ACC112 (cell line): Measurements from ENCODE around the gene NCKAP1.
A peak's percentile ranks its signal among the peaks of the same experiment; 100 is the strongest.

Experiments
- H2AFZ ChIP-seq: fragments of 200-600 bp; sonication (generic); one replicate; pipeline ENCODE4 v1.6.0; 2017; ENCODE audit warnings: antibody characterized with exemption, low read length; ENCODE audit not compliant: unreplicated experiment
- H3K27ac ChIP-seq: fragments of 200-600 bp; sonication (generic); 2 replicates; pipeline ENCODE4 v1.5.1; 2014; ENCODE audit warnings: low read depth, mild to moderate bottlenecking, antibody characterized with exemption, low read length, moderate library complexity
- H3K27me3 ChIP-seq: fragments of 200-600 bp; sonication (generic); 2 replicates; pipeline ENCODE4 v1.6.1; 2014; ENCODE audit warnings: mild to moderate bottlenecking, antibody characterized with exemption, low read length, moderate library complexity, mixed read lengths; ENCODE audit not compliant: insufficient read depth
- H3K36me3 ChIP-seq: fragments of 200-600 bp; sonication (generic); 2 replicates; pipeline ENCODE4 v1.6.1; 2016; ENCODE audit warnings: mild to moderate bottlenecking, antibody characterized with exemption, low read length, moderate library complexity, mixed read lengths; ENCODE audit not compliant: insufficient read depth
- H3K4me1 ChIP-seq: fragments of 200-600 bp; sonication (generic); one replicate; pipeline ENCODE4 v1.6.1; 2016; ENCODE audit warnings: low read length, mixed read lengths; ENCODE audit not compliant: insufficient read depth, unreplicated experiment, control insufficient read depth
- H3K4me3 ChIP-seq: fragments of 200-600 bp; sonication (generic); 2 replicates; pipeline ENCODE4 v1.5.1; 2014; ENCODE audit warnings: mild to moderate bottlenecking, low read depth, low read length
- H3K79me2 ChIP-seq: fragments of 200-600 bp; sonication (generic); one replicate; pipeline ENCODE4 v1.6.0; 2016; ENCODE audit warnings: low read length; ENCODE audit not compliant: control insufficient read depth, unreplicated experiment, insufficient read depth

The NCKAP1 gene

DNA sequence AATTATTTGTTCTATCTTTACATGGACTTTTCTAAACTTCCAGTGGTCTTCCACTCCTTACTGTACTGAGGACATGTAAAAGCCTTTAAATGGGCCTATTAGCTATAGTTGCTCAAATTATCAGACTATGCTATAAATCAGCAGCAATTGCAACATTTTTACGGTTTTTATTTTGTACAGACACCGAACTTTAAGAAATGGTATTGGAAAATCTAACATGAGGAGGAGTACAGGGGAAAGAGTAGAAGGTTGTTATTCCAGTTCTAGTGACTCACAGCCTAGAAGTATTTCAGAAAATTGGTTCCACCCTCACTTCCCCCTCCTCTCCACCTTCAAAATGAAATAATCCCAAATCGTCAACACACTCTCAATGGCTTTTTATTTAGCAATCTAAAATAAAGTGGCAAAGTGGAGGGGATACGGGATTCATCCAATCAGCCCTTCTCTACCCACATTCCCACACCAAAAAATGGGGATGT is 1.1 kb downstream of the NCKAP1 start:
- Histone ChIP-seq H3K27ac (peak overlapping the region; percentile 88), H3K36me3 (no peaks in the 10 kb centered on the region), H3K79me2 (peaks cover 60% of the 10 kb centered on the region), H3K4me3 (peak overlapping the region; percentile 94), H2AFZ (peak overlapping the region; percentile 61), H3K27me3 (no peaks in the 10 kb centered on the region), H3K4me1 (peaks cover 40% of the 10 kb centered on the region)

DNA sequence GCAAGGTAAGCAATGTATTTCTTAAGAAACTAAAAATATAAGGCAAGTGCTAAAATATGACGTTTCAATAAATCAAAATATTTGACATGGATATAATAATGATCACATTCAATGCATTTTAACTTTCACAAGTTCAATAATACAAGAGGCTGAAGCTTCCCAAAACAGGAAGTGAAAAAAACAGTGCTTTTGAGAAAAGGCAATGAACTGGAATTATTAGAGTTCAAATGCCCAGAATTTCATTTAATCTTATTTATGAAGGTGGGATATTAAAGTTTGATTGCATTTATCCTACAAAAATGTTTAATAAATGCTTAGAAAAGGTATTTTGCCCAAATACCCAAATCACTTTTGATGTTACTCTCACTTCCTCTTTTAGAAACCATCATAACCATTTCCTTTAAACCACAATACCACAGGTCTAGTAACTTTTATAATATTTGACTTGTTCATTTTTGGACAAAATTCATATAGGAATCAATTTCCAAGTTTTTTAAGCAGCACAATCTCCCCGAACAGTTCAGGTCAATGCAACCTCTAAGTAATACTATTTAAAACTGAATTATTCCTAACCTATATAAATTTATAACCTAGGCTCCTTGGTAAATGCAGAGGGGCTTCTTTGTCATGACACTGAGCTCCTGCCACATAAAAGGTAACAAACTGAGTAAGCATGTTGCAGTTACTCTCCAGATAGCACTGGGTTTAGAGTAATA is 2.1 kb downstream of the NCKAP1 start:
- Histone ChIP-seq H3K4me3 (peak overlapping the region; percentile 94), H3K36me3 (no peaks in the 10 kb centered on the region), H2AFZ (no peak overlapping the region), H3K27ac (peak overlapping the region; percentile 88), H3K27me3 (no peaks in the 10 kb centered on the region), H3K4me1 (peaks cover 47% of the 10 kb centered on the region), H3K79me2 (peaks cover 70% of the 10 kb centered on the region)

DNA sequence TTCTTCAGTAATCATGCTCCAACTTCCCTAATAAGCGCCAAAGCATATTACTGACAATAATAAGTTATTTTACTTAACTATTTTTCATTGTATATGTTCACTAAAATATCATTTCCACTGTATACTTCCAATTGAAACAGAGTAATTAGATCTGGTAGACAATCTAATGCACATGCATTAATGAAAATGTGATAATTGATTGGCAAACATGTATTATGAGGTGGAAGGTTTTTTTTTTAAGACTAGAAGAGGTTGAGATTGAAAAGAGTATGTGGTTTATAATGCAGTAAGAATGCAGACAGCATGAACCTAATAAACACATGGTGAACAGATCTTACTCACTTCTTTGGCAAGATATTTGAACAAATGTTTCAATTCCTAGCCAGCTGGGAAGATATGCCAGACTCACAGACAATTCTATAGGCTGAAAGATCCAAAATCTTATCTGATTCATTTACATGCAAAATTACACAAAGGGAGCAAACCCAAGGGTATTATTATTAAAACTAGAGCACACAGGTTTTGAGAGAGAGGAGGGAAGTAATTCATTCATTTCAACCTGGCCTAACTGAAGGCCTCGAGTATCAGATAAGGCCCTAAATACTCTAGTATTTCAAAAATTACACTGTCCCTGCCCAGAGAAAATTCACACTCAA is 2.8 kb downstream of the NCKAP1 start:
- H3K27ac ChIP-seq = peak overlapping the region; percentile 88
- peaks cover 77% of the 10 kb centered on the region for H3K79me2 ChIP-seq

DNA sequence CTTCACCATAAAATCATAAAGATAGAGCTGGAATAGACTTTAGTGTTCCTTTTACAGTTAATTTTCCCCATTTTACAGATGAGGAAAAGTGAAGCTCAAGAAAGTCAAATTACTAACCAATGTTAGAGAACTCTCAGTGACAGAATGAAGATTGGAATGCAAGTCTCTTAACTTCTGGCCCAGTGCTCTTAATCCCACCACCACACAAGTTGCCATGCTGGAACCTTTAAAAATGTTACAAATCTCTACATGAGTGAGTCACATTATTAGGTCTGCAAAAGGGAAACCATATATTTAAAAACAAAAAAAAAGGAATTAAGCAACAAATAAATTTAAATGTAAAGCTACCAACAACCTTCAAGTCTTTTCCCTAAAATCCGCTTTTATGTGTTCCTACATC is 3.5 kb downstream of the NCKAP1 start:
- no peak overlapping the region for H2AFZ ChIP-seq
- no peaks in the 10 kb centered on the region for H3K27me3 ChIP-seq
- H3K4me1 ChIP-seq = peaks cover 47% of the 10 kb centered on the region
- peak overlapping the region; percentile 94 for H3K4me3 ChIP-seq
- no peaks in the 10 kb centered on the region for H3K36me3 ChIP-seq
- H3K27ac ChIP-seq = peak overlapping the region; percentile 88
- peaks cover 84% of the 10 kb centered on the region for H3K79me2 ChIP-seq

More for the DNA sequence above, 2.8 kb downstream of the NCKAP1 start:
- Histone ChIP-seq H3K4me3 (peak overlapping the region; percentile 94), H3K27me3 (no peaks in the 10 kb centered on the region), H3K4me1 (peaks cover 47% of the 10 kb centered on the region), H2AFZ (no peak overlapping the region), H3K36me3 (no peaks in the 10 kb centered on the region)

DNA sequence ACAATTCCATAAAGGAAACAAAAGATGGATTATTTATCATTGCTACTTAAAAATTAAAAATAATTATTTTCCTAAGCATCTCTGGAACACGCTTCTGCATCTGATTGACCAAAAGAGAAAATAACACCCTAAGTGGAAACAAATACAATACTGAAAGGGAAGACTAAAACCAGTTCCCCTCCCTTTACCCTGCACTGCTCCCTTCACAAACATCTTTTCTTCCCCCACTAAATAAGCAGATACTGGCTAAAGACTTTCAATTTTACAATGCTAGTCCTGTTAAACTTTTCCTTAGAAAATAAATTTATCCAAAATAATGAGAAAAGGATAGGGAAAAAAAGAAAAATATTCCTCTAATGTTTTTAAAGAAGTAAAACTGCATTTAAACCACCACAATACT is 4.3 kb downstream of the NCKAP1 start:
- Histone ChIP-seq H3K36me3 (no peaks in the 10 kb centered on the region), H3K4me3 (peak overlapping the region; percentile 94), H3K27ac (peak overlapping the region; percentile 88), H3K4me1 (peaks cover 53% of the 10 kb centered on the region), H3K79me2 (peaks cover 92% of the 10 kb centered on the region), H3K27me3 (no peaks in the 10 kb centered on the region), H2AFZ (no peak overlapping the region)

DNA sequence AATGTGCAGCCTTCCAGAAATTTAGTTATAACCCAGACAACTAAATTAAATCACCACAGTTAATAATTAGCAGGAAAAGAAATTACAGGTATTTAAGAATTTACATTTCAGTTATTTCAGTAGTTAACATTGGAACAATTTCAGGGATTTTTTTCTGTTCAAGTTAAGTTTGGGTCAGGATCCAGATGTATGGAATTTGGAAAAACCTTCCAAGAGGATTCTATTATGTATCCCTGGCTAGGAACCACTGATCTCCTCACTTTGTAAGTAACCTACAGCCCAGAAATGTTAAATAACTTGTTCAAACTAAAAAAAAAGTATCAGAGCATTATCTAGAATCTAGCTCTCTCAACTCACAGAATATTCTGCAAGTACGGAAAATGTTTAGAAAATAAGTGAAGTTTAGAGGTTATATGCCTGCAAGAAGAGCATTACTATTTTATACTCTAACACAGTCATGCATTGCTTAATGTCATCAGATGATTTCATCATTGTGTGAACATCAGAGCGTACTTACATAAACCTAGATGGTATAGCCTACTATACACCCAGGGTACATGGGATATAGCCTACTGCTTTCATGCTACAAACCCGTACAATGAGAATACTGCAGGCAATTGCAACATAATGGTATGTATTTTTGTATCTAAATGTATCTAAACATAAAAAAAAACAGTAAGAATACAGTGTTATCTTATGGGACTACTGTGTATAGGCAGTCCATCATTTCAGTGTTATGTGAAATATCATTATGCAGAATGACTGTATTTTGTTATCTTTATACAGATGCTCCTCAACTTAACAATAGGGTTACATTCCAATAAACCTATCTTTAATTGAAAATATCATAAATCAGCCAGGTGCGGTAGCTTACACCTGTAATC is 6.1 kb downstream of the NCKAP1 start:
- Histone ChIP-seq H3K27me3 (no peaks in the 10 kb centered on the region), H3K36me3 (no peaks in the 10 kb centered on the region), H3K27ac (no peak overlapping the region), H3K4me1 (peaks cover 53% of the 10 kb centered on the region), H3K4me3 (no peak overlapping the region), H3K79me2 (peaks cover 100% of the 10 kb centered on the region), H2AFZ (no peak overlapping the region)

DNA sequence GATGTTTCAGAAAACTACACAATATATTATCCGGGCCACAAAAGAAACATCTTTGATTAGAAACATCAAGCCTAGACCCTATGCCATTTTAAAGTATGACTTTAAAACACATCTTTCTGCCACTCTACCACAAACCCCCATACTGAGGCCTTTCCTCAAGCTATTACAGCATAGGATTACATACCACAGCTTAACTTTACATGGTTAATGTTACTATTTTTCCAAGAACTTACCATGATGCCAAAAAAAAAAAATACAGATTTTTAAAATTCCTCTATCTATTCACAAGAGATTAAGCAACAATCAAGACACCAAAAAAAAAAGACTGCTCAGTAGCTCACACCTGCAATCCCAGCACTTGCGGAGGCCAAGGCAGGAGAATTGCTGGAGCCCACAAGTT is 9.0 kb downstream of the NCKAP1 start:
- Histone ChIP-seq H3K4me3 (no peak overlapping the region), H3K27me3 (no peaks in the 10 kb centered on the region), H2AFZ (no peak overlapping the region), H3K27ac (no peak overlapping the region), H3K36me3 (no peaks in the 10 kb centered on the region), H3K4me1 (peaks cover 51% of the 10 kb centered on the region), H3K79me2 (peaks cover 99% of the 10 kb centered on the region)

DNA sequence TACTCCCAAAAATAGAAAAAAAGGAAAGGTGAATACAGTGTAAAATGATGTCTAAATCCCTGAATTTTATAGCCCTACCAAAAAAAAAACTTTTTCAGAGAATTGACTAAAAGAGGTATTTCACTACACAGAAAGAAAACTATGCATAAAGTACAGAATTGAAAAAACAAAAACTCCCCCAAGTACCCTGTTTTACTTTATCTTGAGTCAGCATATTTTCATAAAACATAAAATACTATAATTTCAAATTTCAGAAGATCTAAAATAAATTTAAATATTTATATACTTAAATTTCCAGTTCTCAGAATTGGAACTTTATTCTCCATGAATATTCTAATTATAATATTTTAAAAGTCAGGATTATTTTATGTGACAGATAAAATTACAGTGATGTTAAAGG is 10.1 kb downstream of the NCKAP1 start:
- H3K79me2 ChIP-seq = peaks cover 99% of the 10 kb centered on the region
- H2AFZ ChIP-seq = no peak overlapping the region
- H3K4me3 ChIP-seq = no peak overlapping the region
- no peaks in the 10 kb centered on the region for H3K27me3 ChIP-seq
- H3K4me1 ChIP-seq = peaks cover 40% of the 10 kb centered on the region
- peaks cover 6% of the 10 kb centered on the region; the same call in 1 of the 2 replicates for H3K36me3 ChIP-seq
- no peak overlapping the region for H3K27ac ChIP-seq

DNA sequence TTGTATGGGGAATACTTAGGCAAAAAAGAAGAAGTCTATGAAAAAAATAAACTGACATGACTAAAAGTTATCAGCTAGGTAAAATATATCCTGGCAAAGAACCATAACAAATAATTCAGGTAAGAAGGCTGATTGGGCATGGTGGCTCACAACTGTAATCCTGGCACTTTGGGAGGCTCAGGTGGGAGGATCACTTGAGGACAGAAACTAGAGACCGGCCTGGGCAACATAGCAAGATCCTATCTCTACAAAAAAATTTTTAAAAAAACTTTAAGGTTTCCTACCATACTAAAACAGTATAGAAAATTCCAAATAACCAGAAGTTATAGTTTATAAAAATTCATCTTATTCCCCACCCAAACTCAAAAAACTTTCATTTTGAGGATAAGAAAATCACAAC is 10.8 kb downstream of the NCKAP1 start:
- H2AFZ ChIP-seq = no peak overlapping the region
- H3K36me3 ChIP-seq = peaks cover 6% of the 10 kb centered on the region; the same call in 1 of the 2 replicates
- H3K27me3 ChIP-seq = no peaks in the 10 kb centered on the region
- H3K79me2 ChIP-seq = peaks cover 99% of the 10 kb centered on the region
- peaks cover 33% of the 10 kb centered on the region for H3K4me1 ChIP-seq
- H3K27ac ChIP-seq = no peak overlapping the region
- no peak overlapping the region for H3K4me3 ChIP-seq

DNA sequence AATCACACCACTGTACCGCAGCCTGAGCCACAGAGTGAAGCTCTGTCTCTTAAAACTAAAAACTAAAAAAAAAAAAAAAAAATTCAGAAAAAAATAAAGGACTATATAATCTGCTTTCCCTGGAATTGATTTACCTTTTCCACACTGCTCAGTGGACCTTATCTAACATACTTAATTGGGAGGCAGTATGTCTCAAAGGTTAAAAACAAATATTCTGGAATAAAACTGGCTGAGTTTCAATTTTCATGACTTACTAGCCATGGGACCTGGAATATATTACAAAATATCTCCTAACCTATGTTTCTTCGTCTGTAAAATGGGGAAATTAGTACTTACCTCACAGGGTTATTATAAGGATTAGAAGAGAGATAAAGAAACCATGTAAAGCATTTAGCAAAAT is 11.8 kb downstream of the NCKAP1 start:
- H3K4me1 ChIP-seq = peaks cover 23% of the 10 kb centered on the region
- H3K27ac ChIP-seq = no peak overlapping the region
- peaks cover 98% of the 10 kb centered on the region for H3K79me2 ChIP-seq
- H3K27me3 ChIP-seq = no peaks in the 10 kb centered on the region
- no peak overlapping the region for H3K4me3 ChIP-seq
- H3K36me3 ChIP-seq = peaks cover 10% of the 10 kb centered on the region; the same call in 1 of the 2 replicates
- H2AFZ ChIP-seq = no peak overlapping the region
